Dendritic cell treated with granulocyte-macrophage colony-stimulating factor and Interleukin-4, amounts not matched to agents 40 ng/mL and 50 ng/mL, for 4 days (primary cell): Measurements from ENCODE around the gene OR1J2.
"Not testable (repeated sequence)": the region's sequence is repeated elsewhere in the genome, so short reads cannot be mapped to it uniquely, and the experiment has no call there.

Source experiments
- H3K27ac Mint-ChIP-seq: one replicate; pipeline ENCODE4 v1.8.0; 2022; ENCODE audit warnings: mild to moderate bottlenecking, mixed read lengths
- H3K27me3 Mint-ChIP-seq: one replicate; pipeline ENCODE4 v1.8.0; 2022; ENCODE audit warnings: mild to moderate bottlenecking, mixed read lengths
- H3K36me3 Mint-ChIP-seq: one replicate; pipeline ENCODE4 v1.8.0; 2022; ENCODE audit warnings: low read depth, mixed read lengths
- H3K4me1 Mint-ChIP-seq: one replicate; pipeline ENCODE4 v1.8.0; 2022; ENCODE audit warnings: low read depth, mixed read lengths
- H3K4me3 Mint-ChIP-seq: one replicate; pipeline ENCODE4 v1.8.0; 2022; ENCODE audit warnings: mild to moderate bottlenecking, moderate library complexity, mixed read lengths
- H3K9me3 Mint-ChIP-seq: one replicate; pipeline ENCODE4 v1.8.0; 2022; ENCODE audit warnings: mixed read lengths
- intact Hi-C: fragments of 100-400 bp; cut with micrococcal nuclease; formaldehyde crosslinking; loops from one replicate; pipeline ENCODE4 v1.15.0; 2022

OR1J2 gene

DNA sequence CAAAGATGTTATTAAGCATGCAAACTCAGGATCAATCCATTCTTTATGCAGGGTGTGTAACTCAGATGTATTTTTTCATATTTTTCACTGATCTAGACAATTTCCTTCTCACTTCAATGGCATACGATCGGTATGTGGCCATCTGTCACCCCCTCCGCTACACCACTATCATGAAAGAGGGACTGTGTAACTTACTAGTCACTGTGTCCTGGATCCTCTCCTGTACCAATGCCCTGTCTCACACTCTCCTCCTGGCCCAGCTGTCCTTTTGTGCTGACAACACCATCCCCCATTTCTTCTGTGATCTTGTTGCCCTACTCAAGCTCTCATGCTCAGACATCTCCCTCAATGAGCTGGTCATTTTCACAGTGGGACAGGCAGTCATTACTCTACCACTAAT, 8.8 kb downstream of the OR1J2 start:
- no peaks in the 10 kb centered on the region for H3K27me3 Mint-ChIP-seq
- H3K36me3 Mint-ChIP-seq: no peaks in the 10 kb centered on the region
- no peak overlapping the region for H3K4me3 Mint-ChIP-seq
- no peaks in the 10 kb centered on the region for H3K9me3 Mint-ChIP-seq
- no peak overlapping the region for H3K27ac Mint-ChIP-seq
- intact Hi-C loops: no loop called here
- no peaks in the 10 kb centered on the region for H3K4me1 Mint-ChIP-seq

DNA sequence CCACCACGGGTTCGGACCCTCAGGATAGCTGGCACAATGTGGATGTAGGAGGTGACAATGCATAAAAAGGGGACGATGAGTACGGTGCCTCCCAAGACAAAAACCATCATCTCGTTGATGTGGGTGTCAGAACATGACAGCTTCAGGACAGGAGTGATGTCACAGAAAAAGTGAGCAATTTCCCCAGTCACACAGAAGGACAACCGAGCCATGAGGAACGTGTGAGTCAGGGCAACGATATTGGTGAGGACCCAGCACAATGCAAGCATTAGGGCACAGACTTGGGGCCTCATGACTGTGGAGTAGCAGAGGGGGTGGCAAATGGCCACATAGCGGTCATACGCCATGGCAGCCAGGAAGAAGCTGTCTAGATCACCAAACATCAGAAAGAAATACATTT, 16.0 kb downstream of the OR1J2 start:
- Mint-ChIP-seq H3K9me3 (no peaks in the 10 kb centered on the region), H3K4me3 (no peak overlapping the region), H3K4me1 (no peaks in the 10 kb centered on the region), H3K27ac (no peak overlapping the region), H3K27me3 (no peaks in the 10 kb centered on the region), H3K36me3 (no peaks in the 10 kb centered on the region)
- intact Hi-C loops: no loop called here

DNA sequence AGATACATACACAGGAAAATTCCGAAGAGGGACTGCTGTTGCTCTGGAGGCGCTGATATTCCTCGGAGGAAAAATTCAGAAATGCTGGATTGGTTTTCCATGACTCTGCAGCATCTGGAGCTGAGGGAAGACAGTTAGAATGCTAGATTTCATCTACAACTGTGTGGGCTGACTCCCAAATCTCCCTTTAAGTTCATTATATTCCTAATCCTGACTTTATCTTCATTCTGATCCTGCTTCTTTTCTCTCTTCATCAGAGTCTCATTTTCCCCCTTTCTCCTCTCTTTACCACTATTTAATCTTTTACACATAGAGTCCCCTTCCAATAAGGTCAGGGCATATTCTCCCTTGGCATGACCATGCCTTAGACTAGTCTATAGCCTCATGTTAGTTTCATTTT, 16.6 kb downstream of the OR1J2 start, which contains the start of gene OR1N1:
Gene OR1N1, minus strand, starts transcription at position 101 of the 400 bp plus-strand sequence. Its CDS starts 0 bp downstream, at position 101.
- no peaks in the 10 kb centered on the region for H3K9me3 Mint-ChIP-seq
- H3K27ac Mint-ChIP-seq: no peak within 1 kb of the TSS
- H3K4me3 Mint-ChIP-seq: no peak within 1 kb of the TSS
- H3K36me3 Mint-ChIP-seq: no peaks in the 10 kb centered on the region
- H3K27me3 Mint-ChIP-seq: no peaks in the 10 kb centered on the region
- H3K4me1 Mint-ChIP-seq: no peaks in the 10 kb centered on the region
- intact Hi-C loops: no loop called here

DNA sequence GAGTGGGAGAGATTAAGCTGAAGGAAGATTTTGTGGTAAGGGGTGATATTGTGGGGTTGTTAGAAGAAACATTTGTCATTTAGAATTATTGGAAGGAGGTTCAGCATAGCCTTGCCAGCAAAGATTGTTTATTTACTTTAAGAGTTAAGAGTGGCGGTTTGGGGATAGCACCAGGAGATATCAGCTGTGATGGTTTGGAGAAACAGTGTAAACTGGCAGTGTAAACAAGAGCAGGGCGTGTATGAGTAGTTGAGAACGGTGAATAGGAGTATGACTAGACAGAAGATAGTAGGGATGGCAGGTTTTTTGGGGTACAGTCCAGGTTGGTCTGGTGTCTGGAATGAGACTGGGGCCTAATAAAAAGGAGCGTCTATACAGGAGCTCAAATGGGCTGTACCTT, 20.6 kb downstream of the OR1J2 start:
- H3K4me1 Mint-ChIP-seq, H3K36me3 Mint-ChIP-seq, H3K9me3 Mint-ChIP-seq, intact Hi-C loops, H3K4me3 Mint-ChIP-seq, H3K27me3 Mint-ChIP-seq, H3K27ac Mint-ChIP-seq: not testable (repeated sequence)

DNA sequence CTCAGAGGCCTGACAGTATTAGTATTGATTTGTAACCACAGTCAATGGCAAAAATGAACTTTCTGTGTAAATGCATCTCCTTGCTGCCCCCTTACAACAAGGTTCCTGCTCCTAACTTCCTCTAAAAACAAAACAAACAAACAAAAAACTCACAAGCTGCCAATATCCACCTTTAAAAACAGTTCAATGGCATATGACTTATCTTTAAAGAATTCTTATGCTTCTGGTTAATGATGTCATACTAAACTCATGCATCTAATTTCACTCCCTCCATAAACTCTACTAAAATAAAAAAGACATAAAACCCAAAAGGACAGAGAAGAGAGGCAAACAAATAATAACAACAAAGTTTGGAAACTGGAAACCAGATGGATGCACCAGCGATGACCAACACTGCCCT, 25.5 kb downstream of the OR1J2 start:
- Mint-ChIP-seq H3K27ac (no peak overlapping the region), H3K27me3 (no peaks in the 10 kb centered on the region), H3K4me3 (no peak overlapping the region), H3K36me3 (no peaks in the 10 kb centered on the region), H3K4me1 (no peaks in the 10 kb centered on the region), H3K9me3 (peaks cover 8% of the 10 kb centered on the region)
- intact Hi-C loops: no loop called here

DNA sequence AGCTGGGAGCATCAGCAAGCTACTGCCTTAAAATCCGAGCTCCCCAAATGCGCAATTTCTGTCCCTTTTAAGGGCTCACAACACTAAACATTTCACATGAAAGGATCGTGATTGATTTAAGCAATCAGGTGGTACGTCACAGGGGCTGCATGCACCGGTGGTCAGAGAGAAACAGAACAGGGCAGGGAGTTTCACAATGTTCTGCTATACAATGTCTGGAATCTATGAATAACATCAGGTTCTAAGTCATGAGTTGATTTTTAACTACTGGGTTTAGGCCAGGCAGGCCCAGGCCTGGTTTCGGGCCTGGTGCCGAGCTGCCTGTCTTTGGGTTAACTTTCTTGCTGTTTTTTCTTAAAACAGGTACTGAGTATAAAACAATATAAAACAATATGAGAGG, 26.5 kb downstream of the OR1J2 start:
- H3K4me3 Mint-ChIP-seq, H3K27me3 Mint-ChIP-seq, H3K9me3 Mint-ChIP-seq, H3K27ac Mint-ChIP-seq, intact Hi-C loops, H3K4me1 Mint-ChIP-seq, H3K36me3 Mint-ChIP-seq: not testable (repeated sequence)

DNA sequence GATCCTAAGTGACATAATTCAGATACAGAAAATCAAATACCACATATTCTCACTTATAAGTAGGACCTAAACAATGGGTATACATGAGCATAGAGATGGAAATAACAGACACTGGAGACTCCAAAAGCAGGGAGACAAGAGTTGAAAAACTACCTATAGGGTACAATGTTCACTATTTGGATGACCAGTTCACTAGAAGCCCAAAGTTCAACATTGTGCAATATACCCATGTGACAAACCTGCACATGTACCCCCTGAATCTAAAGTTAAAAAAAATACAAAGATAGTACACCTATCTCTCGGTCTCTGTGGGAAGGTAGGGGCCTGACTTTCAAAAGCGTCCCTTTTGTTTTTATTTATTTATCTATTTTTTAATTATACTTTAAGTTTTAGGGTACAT, 28.2 kb downstream of the OR1J2 start:
- H3K36me3 Mint-ChIP-seq: no peaks in the 10 kb centered on the region
- no peak overlapping the region for H3K27ac Mint-ChIP-seq
- intact Hi-C loops: no loop called here
- no peak overlapping the region for H3K4me3 Mint-ChIP-seq
- H3K9me3 Mint-ChIP-seq: peaks cover 8% of the 10 kb centered on the region
- H3K27me3 Mint-ChIP-seq: peaks cover 2% of the 10 kb centered on the region
- H3K4me1 Mint-ChIP-seq: no peaks in the 10 kb centered on the region

DNA sequence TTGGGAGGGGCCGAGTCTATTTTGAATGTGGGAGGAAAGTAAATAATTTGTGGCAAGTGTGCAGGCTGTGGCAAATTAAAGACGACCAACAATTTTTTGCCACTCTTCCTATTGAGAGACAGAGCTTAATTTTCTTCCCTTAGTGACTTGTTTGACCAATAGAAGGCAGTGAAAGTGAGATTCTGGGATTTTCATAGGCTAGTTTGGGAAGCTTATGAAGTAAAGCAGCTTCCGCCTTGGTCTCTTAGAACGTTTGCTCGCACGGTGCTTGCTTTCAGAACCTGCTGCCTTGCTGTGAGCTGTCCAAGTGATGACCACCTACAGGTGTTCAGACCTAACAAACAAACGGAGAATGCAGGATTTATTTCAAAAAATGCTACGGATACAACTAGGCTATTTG, 35.6 kb downstream of the OR1J2 start:
- Mint-ChIP-seq H3K9me3 (no peaks in the 10 kb centered on the region), H3K27me3 (peaks cover 5% of the 10 kb centered on the region), H3K4me1 (no peaks in the 10 kb centered on the region), H3K36me3 (no peaks in the 10 kb centered on the region), H3K4me3 (no peak overlapping the region), H3K27ac (no peak overlapping the region)
- intact Hi-C loops: no loop called here

DNA sequence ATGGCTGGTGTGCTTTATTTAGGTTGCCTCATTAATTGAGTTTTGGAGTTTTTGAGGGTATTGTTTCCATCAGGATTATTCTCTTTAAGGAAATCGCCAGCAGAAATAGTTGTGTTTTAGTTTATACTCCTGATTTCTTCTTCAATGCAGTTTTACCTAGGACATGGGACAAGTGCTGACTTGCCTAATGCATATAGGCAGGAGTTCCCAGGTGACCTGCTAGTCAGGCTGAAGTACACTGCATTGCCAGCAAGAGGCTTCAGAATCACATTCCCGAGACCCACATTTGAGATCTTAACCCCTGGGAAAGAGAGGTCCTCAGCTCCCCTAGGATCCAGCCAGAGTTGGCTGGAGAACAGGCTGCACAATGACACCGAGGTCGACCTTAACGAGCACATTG, 40.8 kb downstream of the OR1J2 start:
- Mint-ChIP-seq H3K4me3 (no peak overlapping the region), H3K27ac (no peak overlapping the region), H3K4me1 (no peaks in the 10 kb centered on the region), H3K36me3 (no peaks in the 10 kb centered on the region), H3K27me3 (no peaks in the 10 kb centered on the region), H3K9me3 (no peaks in the 10 kb centered on the region)
- intact Hi-C loops: no loop called here

DNA sequence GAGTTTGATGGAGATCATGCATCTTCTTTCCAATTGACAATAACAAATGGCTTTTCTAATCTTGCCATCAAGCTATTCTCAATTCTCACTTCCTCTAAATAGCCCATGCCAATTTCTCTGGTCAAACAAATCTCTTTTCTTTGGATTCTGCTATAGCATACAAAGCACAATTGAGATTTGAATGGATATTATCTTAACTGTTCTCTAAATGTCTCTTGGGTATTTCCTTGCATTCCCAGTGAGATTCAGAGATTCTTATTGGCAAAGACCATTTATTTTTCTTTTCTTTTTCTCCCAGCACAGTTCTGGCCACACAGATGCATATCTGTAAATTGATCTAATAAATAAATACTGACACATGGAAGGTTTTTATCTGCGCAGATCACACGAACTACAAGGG, 42.2 kb downstream of the OR1J2 start, which contains the start of gene OR1N2:
Gene OR1N2, plus strand, starts transcription at position 301 of the 400 bp plus-strand sequence. CDS start 100 bp downstream, outside the sequence.
- intact Hi-C loops: no loop called here
- no peak within 1 kb of the TSS for H3K4me3 Mint-ChIP-seq
- H3K4me1 Mint-ChIP-seq: no peaks in the 10 kb centered on the region
- H3K27ac Mint-ChIP-seq: no peak within 1 kb of the TSS
- no peaks in the 10 kb centered on the region for H3K27me3 Mint-ChIP-seq
- H3K9me3 Mint-ChIP-seq: no peaks in the 10 kb centered on the region
- no peaks in the 10 kb centered on the region for H3K36me3 Mint-ChIP-seq
